Limb (tissue), 2 donors: ENCODE data around the gene CNIH3.

Experiments
- DNase-seq, 2 donors: peaks; one replicate each; pipeline ENCODE4 v3.0.0-alpha.2; 2016; ENCODE audit errors: extremely low spot score in 2 of 2

Gene CNIH3

GRCh38 chr1:224640587-224640986 lies 24.5 kb downstream of the CNIH3 start:
- DNase-seq, result no peak

GRCh38 chr1:224641030-224641429 lies 24.9 kb downstream of the CNIH3 start:
- DNase-seq, result no peak

GRCh38 chr1:224643653-224644052 lies 27.5 kb downstream of the CNIH3 start:
- no peak for DNase-seq

GRCh38 chr1:224644553-224645154 lies 28.5 kb downstream of the CNIH3 start:
- peak in 1 of 2 donors; percentile 59 for DNase-seq

- DNase-seq, result no peak
Measured at GRCh38 chr1:224647449-224647848, 31.3 kb downstream of the CNIH3 start.

GRCh38 chr1:224650290-224650689 lies 34.2 kb downstream of the CNIH3 start:
- no peak for DNase-seq

- DNase-seq, result no peak
Measured at GRCh38 chr1:224651188-224651587, 35.1 kb downstream of the CNIH3 start.

GRCh38 chr1:224656392-224656791 lies 40.3 kb downstream of the CNIH3 start:
- DNase-seq, result no peak

- no peak for DNase-seq
Measured at GRCh38 chr1:224660074-224660473, 44.0 kb downstream of the CNIH3 start.

- DNase-seq, result no peak
Measured at GRCh38 chr1:224662870-224663269, 46.8 kb downstream of the CNIH3 start.

GRCh38 chr1:224665016-224665415 lies 48.9 kb downstream of the CNIH3 start:
- DNase-seq, result no peak

GRCh38 chr1:224666078-224666477 lies 50.0 kb downstream of the CNIH3 start:
- no peak for DNase-seq

GRCh38 chr1:224666913-224667312 lies 50.8 kb downstream of the CNIH3 start:
- no peak for DNase-seq

- DNase-seq, result peak in 1 of 2 donors; percentile 26
Measured at GRCh38 chr1:224668984-224669383, 52.9 kb downstream of the CNIH3 start.

- no peak for DNase-seq
Measured at GRCh38 chr1:224669403-224669802, 53.3 kb downstream of the CNIH3 start.

- DNase-seq, result no peak
Measured at GRCh38 chr1:224670506-224670905, 54.4 kb downstream of the CNIH3 start.

GRCh38 chr1:224671076-224671475 lies 55.0 kb downstream of the CNIH3 start:
- DNase-seq, result no peak

- peak in 1 of 2 donors; percentile 26 for DNase-seq
Measured at GRCh38 chr1:224673141-224673540, 57.0 kb downstream of the CNIH3 start.

- DNase-seq, result no peak
Measured at GRCh38 chr1:224675590-224675989, 59.5 kb downstream of the CNIH3 start.

GRCh38 chr1:224676551-224676950 lies 60.4 kb downstream of the CNIH3 start:
- no peak for DNase-seq

- no peak for DNase-seq
Measured at GRCh38 chr1:224678168-224678567, 62.1 kb downstream of the CNIH3 start.

- no peak for DNase-seq
Measured at GRCh38 chr1:224679606-224680005, 63.5 kb downstream of the CNIH3 start.

GRCh38 chr1:224681816-224682215 lies 65.7 kb downstream of the CNIH3 start:
- no peak for DNase-seq

- DNase-seq, result no peak
Measured at GRCh38 chr1:224683936-224684335, 67.8 kb downstream of the CNIH3 start.
